Activated naive CD8-positive, alpha-beta T cell treated with anti-CD3 and anti-CD28 coated beads for 36 hours (primary cell): ENCODE measurements around the gene GIMAP8. TPM values are rescaled to one million over a fixed set of nuclear protein-coding genes. Genes with fewer than 3 reads are reported as not detected.
A peak's percentile ranks its signal among the peaks of the same experiment; 100 is the strongest.
"Not testable (repeated sequence)": the region's sequence is repeated elsewhere in the genome, so short reads cannot be mapped to it uniquely, and the experiment has no call there.

Experiments
- DNase-seq: peaks from one replicate; pipeline ENCODE4 v3.0.0; 2021
- H3K27ac Mint-ChIP-seq: one replicate; pipeline ENCODE4 v1.8.0; 2022; ENCODE audit warnings: mild to moderate bottlenecking, moderate library complexity, mixed read lengths
- H3K27me3 Mint-ChIP-seq: one replicate; pipeline ENCODE4 v1.8.0; 2022; ENCODE audit warnings: mild to moderate bottlenecking, mixed read lengths
- H3K36me3 Mint-ChIP-seq: one replicate; pipeline ENCODE4 v1.8.0; 2021; ENCODE audit warnings: mild to moderate bottlenecking, mixed read lengths
- H3K4me1 Mint-ChIP-seq: one replicate; pipeline ENCODE4 v1.8.0; 2021; ENCODE audit warnings: mixed read lengths
- H3K4me3 Mint-ChIP-seq: one replicate; pipeline ENCODE4 v1.8.0; 2022; ENCODE audit warnings: mild to moderate bottlenecking, moderate library complexity, mixed read lengths
- H3K9me3 Mint-ChIP-seq: one replicate; pipeline ENCODE4 v1.8.0; 2022; ENCODE audit warnings: mixed read lengths
- total RNA-seq, 2 experiments: library from RNA; stranded (reverse); gene quantifications; one replicate each; pipeline ENCODE4 v1.2.3, GENCODE V29; 2021

GIMAP8 gene
- total RNA-seq, 2 experiments from 2014 or later, result 11.1 to 11.9 TPM

DNA sequence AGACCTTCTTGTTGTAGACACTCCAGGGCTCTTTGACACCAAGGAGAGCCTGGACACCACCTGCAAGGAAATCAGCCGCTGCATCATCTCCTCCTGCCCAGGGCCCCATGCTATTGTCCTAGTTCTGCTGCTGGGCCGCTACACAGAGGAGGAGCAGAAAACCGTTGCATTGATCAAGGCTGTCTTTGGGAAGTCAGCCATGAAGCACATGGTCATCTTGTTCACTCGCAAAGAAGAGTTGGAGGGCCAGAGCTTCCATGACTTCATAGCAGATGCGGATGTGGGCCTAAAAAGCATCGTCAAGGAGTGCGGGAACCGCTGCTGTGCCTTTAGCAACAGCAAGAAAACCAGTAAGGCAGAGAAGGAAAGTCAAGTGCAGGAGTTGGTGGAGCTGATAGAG is 69.7 kb downstream of the GIMAP8 start:
- Mint-ChIP-seq H3K27me3 (no peaks in the 10 kb centered on the region), H3K36me3 (peaks cover 47% of the 10 kb centered on the region), H3K27ac (peak overlapping the region; percentile 98), H3K4me3 (peak overlapping the region; percentile 84), H3K9me3 (peaks cover 9% of the 10 kb centered on the region), H3K4me1 (peaks cover 50% of the 10 kb centered on the region)
- DNase-seq, result peak; percentile 43

DNA sequence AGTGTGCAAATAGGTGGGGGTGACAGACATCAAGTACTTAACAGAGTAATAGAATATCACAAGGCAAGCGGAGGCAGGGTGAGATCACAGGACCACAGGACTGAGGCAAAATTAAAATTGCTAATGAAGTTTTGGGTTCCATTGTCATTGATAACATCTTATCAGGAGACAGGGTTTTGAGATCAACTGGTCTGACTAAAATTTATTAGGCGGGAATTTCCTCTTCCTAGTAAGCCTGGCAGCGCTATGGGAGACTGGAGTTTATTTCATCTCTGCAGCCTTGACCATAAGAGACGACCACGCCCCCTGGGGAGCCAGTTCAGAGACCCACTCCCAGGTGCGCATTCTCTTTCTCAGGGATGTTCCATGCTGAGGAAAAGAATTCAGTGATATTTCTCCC is 72.5 kb downstream of the GIMAP8 start:
- Mint-ChIP-seq H3K36me3 (peaks cover 69% of the 10 kb centered on the region), H3K4me1 (peaks cover 67% of the 10 kb centered on the region), H3K27ac (peak overlapping the region; percentile 79), H3K9me3 (peaks cover 30% of the 10 kb centered on the region), H3K4me3 (peak overlapping the region; percentile 82)
- H3K27me3 Mint-ChIP-seq, DNase-seq: not testable (repeated sequence)

DNA sequence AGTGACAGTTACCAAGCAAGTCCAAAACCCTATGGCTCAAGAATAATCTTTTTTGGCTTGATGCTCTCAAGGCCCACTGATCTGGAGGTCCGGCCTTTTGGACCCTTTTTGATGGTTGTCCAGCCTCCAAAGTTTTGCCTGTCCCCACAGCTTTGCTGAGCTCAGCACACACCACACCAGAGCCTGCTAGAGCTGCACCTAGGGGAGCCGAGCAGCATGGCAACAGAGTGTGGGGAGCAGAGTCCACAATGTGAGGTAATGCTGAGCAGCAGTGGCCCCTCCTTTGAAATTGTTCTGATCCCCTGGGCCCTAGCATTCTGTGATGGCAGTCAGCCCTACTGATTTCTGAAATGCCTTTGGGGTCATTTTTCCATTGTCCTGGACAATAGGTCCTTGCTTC is 73.6 kb downstream of the GIMAP8 start:
- H3K4me3 Mint-ChIP-seq, result no peak overlapping the region

More for the DNA sequence above, 73.6 kb downstream of the GIMAP8 start:
- peaks cover 40% of the 10 kb centered on the region for H3K9me3 Mint-ChIP-seq
- H3K4me1 Mint-ChIP-seq, result peaks cover 63% of the 10 kb centered on the region
- peak overlapping the region; percentile 79 for H3K27ac Mint-ChIP-seq
- no peak for DNase-seq
- H3K36me3 Mint-ChIP-seq, result peaks cover 74% of the 10 kb centered on the region
- H3K27me3 Mint-ChIP-seq, result no peaks in the 10 kb centered on the region

Other genes with a start within 250 kb of the GIMAP8 start
- gene LRRC61, start 127.3 kb upstream of the GIMAP8 start, total RNA-seq, result 10 to 100 TPM; 23.5 to 26.1 TPM
- 1 to 10 TPM; 2.8 to 3.4 TPM for gene ACTR3C, start 127.1 kb upstream of the GIMAP8 start, total RNA-seq
- gene RARRES2, start 109.0 kb upstream of the GIMAP8 start, total RNA-seq, result not detected
- gene REPIN1, start 81.8 kb upstream of the GIMAP8 start, total RNA-seq, result 10 to 100 TPM; 54.7 to 55.1 TPM
- 1 to 10 TPM; 3.7 to 4.0 TPM for gene ZNF775, start 71.3 kb upstream of the GIMAP8 start, total RNA-seq
- gene GIMAP7, start 64.2 kb downstream of the GIMAP8 start, total RNA-seq, result 10 to 100 TPM; 36.1 to 37.9 TPM
- 10 to 100 TPM; 72.0 to 72.7 TPM for gene GIMAP4, start 116.8 kb downstream of the GIMAP8 start, total RNA-seq
- gene GIMAP6, start 181.8 kb downstream of the GIMAP8 start, total RNA-seq, result 10 to 100 TPM; 34.2 to 34.8 TPM
- 10 to 100 TPM; 40.7 to 41.2 TPM for gene GIMAP2, start 235.1 kb downstream of the GIMAP8 start, total RNA-seq